HT1080 (cell line): Measurements from ENCODE around the gene RMP24.
A peak's percentile ranks its signal among the peaks of the same experiment; 100 is the strongest.
"Not testable (repeated sequence)": the region's sequence is repeated elsewhere in the genome, so short reads cannot be mapped to it uniquely, and the experiment has no call there.

Source experiments
- DNase-seq: peaks from one replicate; pipeline ENCODE4 v3.0.0-alpha.2; 2015; ENCODE audit warnings: low read depth

Gene RMP24

DNA sequence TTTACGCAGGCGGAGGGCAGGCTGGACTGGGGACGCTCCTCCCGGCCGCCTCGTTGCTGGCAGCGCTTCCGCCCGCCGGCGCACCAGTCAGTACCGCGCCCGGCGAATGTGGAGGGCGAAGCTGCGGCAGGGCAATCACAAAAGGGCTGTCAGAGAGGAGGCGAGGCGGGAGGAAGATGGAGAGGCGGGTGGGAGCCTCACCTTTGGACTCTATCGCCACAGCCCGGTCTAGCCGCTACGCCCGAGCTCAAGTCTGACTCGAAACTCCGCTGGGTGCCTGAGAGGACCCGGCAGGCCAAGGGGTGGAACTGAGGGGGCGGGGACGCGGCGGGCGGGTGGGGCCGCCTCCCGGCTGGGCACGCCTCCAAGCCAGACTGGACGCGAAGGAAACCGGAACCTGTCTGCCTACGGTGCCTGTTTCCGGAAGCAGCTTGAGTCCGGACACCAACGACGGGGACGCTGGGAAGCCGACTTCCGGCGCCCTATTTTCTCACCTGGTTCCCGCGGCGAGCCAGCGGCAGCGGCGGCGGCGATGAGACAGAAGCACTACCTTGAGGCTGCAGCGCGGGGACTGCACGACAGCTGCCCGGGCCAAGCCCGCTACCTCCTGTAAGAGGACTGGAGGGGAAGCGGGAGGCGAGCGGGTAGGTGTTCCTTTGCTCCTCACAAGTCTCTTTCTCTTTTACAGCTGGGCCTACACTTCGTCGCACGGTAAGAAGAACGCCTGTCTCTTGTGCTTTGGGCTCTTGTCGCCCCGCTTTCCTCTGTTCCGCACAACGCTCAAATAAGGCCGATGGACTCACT lies at the start of gene RMP24:
TSS of gene RMP24 (plus strand) at position 483 of the 804 bp plus-strand sequence.
- peak; percentile 82 for DNase-seq

DNA sequence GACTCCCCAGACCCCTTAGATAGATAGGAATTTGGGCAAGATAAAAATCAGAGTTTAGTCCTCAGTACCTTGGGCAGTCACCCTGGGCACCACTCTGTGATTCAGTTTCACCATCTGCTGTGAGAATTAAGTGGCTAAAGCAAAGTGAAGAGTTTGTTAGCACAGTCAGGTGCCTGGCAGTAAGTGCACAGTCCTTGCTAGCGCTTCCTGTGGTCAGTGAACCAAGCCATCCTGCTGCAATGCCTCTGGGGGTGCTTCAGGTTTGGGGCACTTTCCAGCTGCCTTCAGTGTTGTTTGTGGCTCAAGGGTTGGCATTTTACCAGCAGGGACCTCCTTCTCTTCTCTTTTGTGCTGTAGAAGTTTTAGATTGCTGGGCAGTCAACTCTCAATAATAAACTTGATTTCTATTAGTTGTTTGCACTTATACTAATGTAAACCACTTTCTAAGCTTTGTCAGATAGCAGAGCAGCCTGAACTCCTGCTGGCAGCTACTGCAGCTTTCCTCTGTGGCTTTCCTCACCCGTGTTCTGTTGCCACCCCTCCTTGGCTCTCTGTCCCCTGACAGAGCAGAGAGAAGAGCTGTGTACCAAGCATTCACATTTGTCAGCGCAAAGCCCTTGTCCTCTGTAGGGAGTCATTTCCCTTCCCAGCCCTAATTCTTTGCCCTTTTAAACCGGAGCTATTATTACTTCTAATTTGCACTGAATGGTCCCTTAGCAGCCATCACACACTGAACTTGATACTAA lies 48.4 kb upstream of the RMP24 start:
- DNase-seq = no peak

DNA sequence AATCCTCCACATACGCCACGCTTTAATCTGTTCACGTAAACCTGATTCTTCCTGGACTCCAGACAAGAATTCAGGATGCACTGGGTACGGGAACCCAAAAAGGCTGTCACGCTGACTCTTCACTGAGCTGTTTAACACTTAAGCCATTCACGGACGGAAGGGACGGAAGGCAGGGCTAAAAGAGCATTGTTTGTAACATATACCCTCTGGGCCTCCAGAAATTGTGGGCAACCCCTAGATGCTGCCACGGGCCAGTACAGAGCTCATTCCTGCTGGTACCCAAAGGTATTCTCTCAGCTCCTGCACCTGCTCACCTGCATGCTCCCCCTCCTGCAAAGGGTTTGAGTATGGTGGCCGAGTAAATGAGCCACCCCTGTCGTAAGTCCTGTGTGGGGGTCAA lies 45.6 kb upstream of the RMP24 start:
- no peak for DNase-seq

DNA sequence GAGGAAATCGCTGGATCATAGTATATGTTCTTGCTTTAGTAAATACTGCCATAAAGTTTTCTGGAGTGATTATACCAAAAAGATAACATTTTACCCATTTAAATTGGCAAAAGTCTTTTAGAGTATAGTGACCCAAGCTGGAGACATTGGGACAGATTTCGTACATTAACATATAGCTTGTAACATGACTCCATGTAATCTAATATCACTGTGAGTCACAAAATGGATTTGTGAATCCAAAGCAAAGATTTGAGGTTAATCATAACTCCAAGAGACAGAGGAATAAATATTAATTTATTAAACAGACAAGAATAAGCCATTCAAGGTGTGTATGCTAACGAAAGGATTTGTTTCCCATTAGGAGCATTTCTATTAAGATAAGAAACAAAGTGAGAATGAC lies 45.0 kb upstream of the RMP24 start:
- DNase-seq = no peak

DNA sequence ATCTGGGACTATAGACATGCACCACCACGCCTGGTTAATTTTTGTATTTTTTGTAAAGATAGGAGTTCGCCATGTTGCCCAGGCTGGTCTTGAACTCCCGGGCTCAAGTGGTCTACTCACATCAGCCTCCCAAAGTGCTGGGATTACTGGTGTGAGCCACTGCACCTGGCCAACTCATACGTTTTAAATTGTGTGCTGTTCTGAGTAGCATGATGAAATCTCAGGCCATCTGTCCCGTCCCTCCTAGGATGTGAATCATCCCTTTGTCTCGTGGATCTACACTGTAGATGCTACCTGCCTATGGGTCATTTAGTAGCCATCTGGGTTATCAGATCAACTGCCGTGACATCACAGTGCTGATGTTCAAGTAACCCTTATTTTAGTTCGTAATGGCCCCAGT lies 38.5 kb upstream of the RMP24 start:
- DNase-seq = peak; percentile 84

DNA sequence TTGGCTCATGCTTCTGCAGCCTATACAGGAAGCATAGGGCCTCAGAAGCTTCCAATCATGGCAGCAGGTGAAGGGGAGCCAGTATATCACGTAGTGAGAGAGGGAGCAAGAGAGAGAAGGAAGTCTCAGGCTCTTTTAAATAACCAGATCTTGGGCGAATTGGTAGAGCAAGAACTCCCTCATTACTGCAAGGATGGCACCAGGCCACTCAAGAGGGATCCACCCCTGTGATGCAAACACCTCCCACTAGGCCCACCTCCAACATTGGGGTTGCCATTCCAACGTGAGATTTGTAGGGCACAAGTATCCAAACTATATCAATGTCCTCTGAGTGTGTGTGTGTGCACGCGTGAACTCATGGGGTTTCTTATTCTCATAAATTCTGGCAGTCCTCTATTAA lies 37.6 kb upstream of the RMP24 start:
- DNase-seq = no peak

DNA sequence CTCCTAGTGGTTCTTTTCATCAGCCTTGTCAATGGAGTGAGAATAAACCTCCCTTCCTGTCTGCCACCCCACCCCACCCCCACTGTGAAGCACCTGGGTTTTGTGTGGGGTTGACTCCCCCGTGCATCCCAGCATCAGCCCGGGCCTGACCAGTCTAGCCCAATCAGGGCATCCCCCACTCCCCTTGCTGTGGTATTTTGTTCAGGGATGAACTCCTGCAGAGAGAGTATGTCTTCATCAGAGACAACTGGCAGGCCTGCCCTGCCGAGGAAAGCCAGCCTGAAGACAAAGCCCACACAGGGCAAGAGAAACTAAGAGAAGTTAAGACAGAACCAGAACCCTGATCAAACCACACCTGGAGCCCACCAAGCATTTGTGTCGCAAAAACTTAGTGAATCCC lies 36.7 kb upstream of the RMP24 start:
- no peak for DNase-seq

DNA sequence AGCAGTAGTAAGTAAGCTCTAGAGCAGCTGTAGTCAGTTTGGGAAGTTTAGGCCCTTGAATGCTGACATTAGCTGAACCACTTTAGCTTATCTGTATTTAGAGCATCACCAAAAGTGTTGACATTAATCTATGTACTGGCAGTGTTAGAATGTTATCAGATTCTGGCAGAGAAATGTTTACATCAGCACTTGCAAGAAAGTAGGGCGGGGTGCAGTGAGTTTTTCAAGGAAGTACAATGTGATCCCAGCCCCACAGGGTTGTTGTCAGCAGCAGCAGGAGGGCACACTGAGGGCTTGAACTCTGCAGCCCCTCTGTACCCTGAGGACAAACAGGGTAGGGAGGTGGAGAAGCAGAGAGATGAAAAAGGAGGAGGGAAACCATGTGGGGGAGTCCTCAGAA lies 35.5 kb upstream of the RMP24 start:
- no peak for DNase-seq

DNA sequence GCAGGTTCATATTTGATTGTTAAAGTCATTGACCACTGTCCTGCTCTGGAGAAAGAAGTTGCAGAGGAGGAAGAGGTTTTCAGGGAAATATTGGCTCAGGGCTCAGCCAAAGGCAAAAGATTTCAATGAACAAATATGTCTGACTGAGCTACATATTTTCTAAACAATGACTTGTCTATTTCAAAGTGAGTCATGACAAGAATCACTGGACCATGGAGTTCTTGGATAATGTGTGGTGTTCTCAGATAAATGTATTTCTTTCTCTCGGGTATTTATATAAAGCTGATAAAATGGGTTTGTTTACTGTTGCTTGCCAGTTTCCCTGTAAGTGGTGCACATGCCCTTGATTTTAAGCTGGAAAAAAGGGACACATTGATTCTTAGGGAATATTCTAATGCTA lies 34.3 kb upstream of the RMP24 start:
- peak; percentile 18 for DNase-seq

DNA sequence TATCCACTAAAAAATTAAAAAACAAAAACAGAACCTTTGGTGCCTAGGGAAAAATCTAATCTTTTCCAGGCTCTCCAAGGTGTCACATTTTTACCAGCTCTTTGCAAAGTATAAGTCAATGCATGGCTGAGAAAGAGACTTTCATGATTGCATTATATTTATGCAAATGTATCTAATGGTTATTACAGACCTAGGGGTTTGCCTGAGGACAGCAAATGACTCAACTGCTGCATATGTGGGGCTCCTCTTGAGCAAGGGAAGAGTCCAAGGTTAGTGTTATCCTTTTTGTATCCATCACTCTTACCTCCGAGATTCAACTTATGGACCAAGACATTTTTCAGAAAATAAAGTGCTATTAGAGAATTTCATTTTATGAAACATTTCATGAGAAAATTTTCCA lies 33.9 kb upstream of the RMP24 start:
- no peak for DNase-seq

DNA sequence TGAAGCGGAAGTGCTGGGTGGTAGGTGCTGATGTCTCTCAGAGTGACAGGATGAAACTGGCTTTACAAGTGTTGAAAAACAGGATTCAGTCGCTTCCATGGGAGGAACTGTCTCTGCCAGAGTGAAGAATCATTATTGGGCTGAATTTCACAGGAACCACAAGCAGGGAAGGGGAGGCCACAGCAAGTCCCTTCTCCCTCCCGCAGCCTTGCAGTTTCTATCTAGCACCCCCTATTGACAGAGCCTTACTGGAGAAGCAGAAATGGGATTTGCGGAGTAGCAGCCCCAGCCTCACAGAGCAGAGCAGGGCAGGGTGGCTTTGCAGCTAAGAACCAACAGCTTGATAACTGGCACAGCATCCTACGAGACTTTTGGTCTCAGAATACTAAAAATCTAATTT lies 33.3 kb upstream of the RMP24 start:
- DNase-seq = no peak

DNA sequence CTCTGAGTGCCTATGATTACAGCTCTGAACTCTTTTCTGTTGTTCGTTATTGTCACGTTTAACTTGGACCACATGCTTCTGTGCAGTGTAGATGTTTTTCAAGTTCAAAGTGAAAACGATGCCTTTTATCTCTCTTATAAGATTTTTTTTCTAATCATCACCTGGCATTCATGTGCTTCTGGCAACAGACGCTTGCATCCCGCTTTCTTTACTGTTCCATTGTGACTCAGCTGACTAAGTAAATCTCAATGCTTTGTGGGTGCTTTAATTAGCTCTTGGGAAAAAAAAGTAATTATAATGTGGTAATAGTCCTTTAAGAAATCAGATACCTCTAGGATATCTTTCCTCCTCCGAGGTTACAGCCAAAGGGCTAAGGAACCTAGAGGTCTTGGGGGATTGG lies 31.2 kb upstream of the RMP24 start:
- no peak for DNase-seq

DNA sequence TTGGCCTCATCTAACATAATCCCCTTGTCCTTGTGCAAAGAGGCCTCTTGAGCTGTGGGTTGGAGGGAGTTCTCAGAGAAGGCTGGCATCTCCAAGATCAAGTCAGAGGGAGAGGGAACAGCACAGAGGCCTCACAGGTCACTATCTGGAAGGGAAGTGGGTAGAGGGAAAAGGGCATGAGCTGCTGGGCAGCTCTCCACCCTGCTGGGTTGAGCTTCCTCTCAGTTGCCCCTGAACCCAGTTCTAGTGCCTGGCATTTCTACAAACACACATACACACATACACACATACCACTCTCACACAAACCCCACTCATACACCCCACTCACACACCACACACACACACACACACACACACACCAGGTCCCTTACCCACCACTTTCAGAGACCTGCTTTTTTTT lies 30.3 kb upstream of the RMP24 start:
- no peak for DNase-seq

DNA sequence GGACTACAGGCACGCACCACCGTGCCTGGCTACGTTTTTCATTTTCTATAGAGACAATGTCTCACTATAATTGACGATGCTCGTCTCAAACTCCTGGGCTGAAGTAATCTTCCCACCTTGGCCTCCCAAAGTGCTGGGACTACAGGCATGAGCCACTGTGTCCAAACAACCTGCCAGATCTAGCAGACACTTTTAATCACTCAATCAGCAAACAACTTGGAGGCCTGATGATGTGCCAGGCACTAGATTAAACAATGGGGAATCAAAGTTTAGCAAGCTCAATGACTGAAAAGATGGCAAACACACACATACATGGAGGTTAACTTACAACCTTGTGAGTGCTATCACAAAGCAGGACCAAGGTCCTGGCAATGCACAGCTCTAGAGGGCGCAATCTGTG lies 29.8 kb upstream of the RMP24 start:
- DNase-seq = no peak

DNA sequence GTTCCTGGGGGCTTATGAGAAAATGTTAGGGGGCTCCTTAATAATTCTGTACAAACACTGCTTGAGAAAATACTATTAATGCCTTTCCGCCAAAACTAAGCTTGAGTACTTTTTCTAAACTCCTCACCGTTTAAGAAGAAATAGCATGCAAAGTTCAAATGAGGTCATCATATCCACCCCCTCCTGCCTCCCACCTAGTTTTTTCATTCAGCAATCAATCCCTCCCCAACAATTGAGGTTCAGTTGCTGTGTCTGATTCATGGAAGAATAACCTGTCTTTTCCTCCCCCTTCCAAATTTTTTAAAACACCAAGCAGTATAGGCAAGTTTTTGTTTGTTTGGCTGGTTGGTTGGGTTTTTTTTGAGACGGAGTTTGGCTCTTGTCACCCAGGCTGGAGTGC lies 24.4 kb upstream of the RMP24 start:
- no peak for DNase-seq

DNA sequence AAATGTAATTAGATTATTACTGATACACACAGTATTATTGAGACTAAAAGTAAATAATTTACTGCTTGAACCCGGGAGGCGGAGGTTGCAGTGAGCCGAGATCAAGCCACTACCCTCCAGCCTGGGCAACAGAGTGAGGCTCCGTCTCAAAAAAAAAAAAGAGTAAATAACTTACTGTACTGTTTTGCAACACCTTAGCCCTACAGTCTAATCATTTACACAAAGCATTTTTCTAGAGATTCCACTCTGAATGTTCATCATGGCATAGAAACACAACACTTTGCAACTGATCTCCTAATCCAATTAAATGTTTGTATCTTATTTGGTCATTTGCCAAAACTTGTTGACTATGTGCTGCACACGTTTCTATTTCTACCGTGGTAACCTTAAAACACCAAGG lies 23.4 kb upstream of the RMP24 start:
- no peak for DNase-seq

DNA sequence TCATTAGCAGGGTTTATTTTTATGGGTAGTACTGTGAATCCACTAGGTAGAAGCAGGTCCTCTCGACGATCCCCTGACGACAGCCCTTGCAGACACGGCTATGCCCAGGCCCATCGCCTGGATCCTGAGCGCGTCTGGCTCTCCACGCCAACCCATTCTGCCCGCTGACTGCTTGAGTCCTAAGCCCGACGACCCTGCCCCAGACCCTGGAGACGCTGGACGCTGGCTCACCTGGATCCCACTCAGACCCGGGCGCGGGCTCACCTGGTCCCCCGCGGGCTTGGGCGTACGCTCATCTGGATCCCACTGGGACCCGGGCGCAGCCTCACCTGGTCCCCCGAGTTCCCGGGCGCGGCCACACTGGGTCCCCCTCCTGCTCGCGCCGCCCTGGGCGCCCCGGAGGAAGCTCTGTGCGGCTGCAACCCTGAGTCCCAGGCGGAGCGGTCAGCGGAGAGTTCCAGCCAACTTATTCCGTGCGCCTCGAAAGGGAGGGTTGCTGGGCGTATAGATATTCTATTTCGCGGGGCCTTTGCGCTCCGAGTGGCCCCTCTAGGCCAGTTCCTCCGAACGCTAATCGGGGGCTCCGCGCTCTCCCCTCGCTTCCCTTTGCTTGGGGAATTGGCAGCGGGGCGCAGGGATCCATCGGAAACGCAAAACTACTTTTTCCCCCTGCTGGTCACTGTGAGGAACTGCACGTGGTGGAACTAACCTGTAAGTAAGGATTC lies 22.4 kb upstream of the RMP24 start:
- peak; percentile 7 for DNase-seq

DNA sequence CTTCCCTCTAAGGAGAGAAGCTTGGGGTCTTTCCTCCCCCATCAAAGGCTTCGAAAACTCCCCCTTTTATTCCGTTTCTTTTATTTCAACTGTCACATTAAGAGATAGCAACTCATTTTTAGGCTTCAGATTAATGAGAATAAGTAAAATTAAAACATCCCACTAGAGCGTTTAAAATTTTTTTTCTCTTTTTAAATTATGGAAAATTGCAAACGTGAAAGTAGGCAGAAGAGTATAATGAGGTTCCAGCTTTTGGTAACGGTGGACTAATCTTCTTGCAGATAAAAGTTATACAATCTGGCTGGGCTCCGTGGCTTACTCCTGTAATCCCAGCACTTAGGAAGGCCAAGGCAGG lies 21.9 kb upstream of the RMP24 start:
- no peak for DNase-seq

DNA sequence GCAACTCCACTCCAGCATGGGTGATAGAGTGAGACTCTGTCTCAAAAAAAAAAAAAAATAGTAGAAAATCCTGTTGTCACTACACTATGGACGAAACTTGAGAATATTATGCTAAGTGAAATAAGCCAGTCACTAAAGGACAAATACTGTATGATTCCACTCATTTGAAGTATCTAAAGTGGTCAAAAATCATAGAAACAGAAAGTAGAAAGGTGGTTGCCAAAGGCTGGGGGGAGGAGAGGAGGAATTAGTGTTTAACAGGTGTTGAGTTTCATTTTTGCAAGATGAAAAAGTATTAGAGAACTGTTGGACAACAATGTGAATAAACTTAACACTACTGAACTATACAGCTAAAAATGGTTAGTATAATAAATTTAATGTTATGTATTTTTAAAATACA lies 18.8 kb upstream of the RMP24 start:
- no peak for DNase-seq

DNA sequence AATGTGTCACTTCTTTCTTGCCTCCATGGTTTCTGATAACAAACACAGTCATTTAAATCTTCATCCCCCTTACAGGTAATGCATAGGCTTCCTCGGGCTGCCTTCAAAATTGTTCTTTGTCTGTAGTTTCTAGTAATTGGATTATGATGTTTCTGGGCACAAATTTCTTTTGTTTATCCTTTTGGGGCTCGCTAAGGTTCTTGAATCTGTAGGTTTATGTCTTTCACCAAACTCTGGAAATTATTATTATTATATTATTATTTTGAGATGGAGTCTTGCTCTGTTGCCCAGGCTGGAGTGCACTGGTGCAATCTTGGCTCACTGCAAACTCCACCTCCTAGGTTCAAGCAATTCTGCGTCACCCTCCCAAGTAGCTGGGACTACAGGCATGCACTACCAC lies 16.3 kb upstream of the RMP24 start:
- DNase-seq = no peak

DNA sequence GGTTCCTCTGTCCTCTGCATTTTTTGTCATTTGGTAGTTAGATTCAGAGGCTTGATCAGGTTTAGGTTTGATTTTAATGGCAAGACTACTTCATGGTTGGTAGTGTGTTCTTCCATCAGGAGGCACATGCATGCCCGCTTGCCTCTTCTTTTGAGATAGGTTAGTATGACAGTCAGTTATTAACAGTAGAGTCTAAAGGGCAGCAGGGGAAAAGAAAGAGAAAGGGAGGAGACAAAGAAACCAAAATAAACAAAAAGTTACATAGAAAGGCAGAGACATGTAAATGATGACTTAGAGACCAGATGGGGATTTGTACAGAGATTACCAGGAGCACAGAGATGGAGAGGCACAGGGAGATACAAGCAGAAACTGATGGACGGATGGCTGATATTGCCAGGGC lies 10.2 kb upstream of the RMP24 start:
- no peak for DNase-seq

DNA sequence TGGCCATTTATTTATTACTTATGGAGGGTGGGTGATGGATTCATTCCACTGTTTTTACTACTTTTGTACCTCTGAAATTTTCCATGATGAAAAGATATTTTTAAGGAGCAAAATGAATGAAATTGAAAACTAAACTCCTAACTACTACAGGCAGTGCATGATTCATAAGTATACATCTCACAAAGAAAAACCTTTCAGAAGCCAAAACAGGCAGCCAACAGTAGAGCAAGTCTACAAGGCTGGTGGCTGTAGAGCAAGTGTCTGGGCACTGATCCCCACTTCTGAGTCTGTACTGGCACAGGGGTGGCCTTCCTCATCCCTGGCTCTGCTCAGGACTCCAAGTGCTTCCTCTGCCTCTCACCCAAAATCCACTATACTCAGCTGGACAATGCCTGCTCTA lies 8.2 kb upstream of the RMP24 start:
- DNase-seq = no peak

DNA sequence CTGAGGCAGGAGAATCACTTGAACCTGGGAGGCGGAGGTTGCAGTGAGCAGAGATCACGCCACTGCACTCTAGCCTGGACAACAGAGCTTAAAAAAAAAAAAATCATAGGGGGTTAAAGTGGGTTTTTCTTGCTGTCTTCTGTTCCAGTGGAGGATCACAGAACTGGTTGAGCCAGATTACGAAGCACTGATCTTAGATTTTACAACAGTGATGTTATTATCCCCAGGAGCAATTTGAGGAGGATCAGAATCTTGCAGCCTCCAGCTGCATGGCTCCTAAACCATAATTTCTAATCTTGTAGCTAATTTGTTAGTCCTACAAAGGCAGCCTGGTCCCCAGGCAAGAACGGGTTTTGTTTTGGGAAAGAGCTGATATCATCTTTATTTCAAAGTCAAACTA lies 4.6 kb upstream of the RMP24 start:
- not testable (repeated sequence) for DNase-seq
